GM21825 (cell line): Measurements from ENCODE around the gene CPNE6.

Experiments used
- ATAC-seq: cut with Tn5 transposase; IDR thresholded peaks from one replicate; pipeline ENCODE4 v1.9.1; 2021; ENCODE audit warnings: mild to moderate bottlenecking, moderate library complexity; ENCODE audit not compliant: unreplicated experiment

Gene CPNE6

DNA sequence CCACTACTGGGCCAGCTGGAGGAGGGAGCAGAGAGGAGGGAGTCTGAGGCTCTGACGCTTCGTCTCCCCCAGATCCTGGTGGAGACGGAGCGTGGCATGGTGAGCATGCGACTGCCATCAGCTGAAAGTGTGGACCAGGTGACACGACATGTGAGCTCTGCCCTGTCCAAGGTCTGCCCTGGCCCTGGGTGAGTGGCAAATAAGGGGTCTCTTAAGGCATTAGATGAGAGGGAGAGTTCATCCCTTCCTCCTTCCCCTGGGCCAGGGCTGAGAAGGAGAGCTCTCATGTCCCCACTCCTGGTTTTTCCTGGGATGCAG is 17.1 kb upstream of the CPNE6 start:
- ATAC-seq = no peak

DNA sequence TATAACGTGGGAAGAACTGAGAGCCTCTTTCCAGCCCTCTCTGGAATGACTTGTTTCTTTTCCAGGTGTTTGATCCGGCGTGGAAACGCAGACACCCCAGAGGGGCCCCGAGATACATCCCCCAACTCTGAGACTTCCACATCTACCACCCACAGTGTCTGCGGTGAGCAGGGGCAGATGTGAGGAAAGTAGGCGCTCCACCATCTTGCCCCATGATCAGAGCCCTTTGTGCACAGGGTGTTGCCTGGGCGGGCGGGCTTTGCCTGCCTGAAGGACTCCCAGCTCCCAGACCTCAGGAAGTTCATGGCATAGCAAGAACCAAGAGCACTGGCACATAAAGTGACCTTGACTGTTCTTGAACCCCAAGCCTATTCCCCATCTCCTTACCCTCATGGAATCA is 16.7 kb upstream of the CPNE6 start:
- ATAC-seq = no peak

DNA sequence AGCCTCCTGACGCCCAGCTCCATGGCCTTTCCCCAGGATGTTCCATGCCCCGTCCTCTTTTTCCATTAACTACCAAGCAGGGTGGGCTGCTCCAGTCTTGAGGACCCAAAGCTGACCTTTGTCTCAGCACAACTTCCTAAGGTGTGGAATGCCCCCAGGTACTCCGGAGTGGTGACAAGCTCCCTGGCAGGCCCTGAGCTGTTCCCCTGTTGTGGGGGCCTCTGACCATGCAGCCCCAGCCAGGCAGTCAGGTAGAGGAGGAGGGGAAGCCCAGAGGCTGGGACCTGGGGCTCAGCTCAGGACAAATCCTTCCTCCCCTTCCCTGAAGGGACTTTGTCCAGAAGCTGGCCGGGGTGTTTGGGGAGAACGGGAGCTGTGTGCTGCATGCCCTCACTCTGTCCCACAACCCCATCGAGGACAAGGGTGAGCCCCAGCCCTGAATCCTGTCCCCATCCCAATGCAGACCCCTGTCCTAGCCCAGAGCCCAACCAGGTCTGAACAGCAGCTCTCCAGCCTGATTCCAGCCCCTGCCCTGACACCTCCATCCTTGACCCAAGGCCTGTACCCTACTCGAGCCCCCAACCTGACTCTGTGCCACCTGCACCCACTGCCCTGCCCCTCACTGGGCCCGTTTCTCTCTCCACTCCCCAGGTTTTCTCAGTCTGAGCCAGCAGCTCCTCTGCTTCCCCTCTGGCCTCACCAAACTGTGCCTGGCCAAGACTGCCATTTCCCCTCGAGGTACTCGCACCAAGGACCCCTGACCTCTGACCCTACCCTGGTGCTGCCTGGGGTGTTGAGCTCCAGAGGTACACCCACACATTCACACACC is 15.2 kb upstream of the CPNE6 start:
- no peak for ATAC-seq

GRCh38 chr14:24056800-24057184 is 14.6 kb upstream of the CPNE6 start:
- ATAC-seq = no peak

- ATAC-seq = no peak
Observed at GRCh38 chr14:24057271-24057670, 14.1 kb upstream of the CPNE6 start.

GRCh38 chr14:24057867-24058259 is 13.5 kb upstream of the CPNE6 start:
- no peak for ATAC-seq

GRCh38 chr14:24058260-24058950 is 13.0 kb upstream of the CPNE6 start:
- peak; percentile 72 for ATAC-seq

DNA sequence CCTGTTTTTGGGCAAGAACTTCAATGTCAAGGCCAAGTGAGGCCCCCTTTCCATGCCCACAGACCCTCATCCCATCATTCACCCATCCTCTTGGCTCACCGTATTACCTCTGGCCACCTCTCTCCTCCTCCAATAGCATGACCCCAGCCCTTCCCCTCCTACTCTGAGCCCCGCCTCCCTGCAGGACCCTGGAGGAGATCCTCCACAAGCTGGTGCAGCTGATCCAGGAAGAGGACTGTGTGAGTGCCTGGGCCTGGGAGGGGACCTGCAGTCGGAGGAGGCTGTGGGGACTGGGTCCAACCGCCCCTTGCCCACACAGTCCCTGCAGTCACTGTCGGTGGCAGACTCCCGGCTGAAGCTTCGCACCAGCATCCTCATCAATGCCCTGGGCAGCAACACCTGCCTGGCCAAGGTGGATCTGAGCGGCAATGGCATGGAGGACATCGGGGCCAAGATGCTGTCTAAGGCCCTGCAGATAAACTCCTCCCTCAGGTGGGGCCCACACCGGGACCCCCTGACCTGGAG is 12.3 kb upstream of the CPNE6 start:
- ATAC-seq = no peak

- no peak for ATAC-seq
Observed at GRCh38 chr14:24059841-24060388, 11.4 kb upstream of the CPNE6 start.

- no peak for ATAC-seq
Observed at GRCh38 chr14:24060443-24060842, 10.9 kb upstream of the CPNE6 start.

- ATAC-seq = no peak
Observed at GRCh38 chr14:24060984-24061913, 10.1 kb upstream of the CPNE6 start.

- ATAC-seq = no peak
Observed at GRCh38 chr14:24062216-24062980, 9.0 kb upstream of the CPNE6 start.

GRCh38 chr14:24063263-24063836 is 8.0 kb upstream of the CPNE6 start:
- ATAC-seq = no peak

DNA sequence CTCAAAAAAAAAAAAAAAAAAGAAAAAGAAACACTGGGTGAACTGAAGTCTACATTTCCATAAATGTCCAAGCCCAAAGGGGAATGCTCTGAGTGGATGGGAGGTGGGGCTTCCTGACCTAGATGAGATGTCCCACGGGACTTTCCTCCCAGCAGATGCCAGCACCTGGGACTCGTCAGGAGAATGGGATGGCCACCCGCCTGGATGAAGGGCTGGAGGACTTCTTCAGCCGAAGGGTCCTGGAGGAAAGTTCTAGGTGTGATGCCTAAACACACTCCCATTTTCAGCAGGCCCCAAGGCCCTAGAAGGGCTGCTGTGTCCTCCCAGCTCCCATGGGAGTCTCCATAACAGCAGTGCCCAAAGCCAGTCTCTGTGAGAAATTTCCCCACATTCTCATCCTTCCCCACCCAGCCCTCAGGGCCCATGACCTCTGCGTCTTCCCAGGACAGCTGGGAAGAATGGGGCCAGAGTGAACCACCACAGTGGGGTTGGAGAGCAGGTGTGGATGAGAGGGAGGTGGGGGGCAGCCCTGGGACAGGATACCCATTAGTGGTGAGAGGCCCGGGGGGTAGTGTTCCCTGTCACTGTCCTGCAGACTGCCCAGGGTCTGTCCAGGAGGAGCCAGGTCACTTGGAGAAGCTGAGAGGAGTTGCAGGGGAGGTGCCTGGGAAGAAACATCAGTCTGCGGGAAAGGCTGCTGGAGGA is 7.1 kb upstream of the CPNE6 start:
- no peak for ATAC-seq

- no peak for ATAC-seq
Observed at GRCh38 chr14:24064856-24065255, 6.5 kb upstream of the CPNE6 start.

DNA sequence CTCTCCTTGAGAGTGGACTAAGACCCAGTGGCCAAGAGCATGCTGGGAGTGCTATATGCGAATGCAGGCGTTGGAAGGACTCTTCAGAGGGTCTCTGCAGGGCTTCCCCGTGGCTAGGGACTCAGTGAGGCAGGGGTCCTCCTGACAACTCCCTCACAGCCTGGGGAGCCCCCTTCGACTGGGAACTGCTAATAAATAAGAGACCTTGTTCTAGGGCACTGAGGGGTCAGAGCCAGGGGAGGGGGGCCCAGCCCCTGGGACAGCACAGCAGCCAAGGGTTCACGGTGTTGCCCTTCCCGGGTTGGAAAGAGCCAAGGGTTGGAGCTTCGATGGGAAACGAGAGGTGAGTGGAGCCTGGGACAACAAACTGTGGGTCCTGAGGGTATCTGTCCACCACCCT is 6.0 kb upstream of the CPNE6 start:
- ATAC-seq = no peak

DNA sequence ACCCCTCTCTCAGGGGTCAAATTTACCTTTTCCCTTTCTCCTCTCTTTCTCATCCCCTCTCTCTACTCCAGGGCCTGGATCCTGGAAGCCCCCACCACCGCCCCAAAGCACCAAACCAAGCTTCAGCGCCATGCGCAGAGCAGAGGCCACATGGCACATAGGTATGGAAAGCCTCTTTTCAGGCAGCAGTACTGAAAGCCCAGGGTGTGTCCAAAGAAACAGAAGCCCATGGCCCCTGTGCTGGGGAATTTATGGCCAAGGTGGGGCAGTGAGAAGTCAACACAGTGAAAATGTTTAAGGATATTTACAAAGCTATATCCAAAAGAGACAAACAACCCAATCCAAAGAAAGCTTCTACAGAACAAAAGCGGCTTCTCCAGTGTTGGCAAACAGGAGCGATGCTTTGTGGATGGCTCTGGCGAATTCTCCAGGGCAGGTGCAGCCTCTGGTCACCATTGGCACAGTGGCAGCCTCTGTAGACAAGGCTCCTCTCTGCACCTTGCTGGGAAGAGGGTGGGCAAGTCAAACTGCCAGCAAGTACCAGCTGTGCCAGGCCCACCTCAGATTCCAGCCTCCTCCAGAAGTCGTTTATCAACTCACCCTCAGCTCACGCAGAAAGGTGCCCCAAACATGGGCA is 4.7 kb upstream of the CPNE6 start:
- no peak for ATAC-seq

- no peak for ATAC-seq
Observed at GRCh38 chr14:24067133-24068082, 4.0 kb upstream of the CPNE6 start.
